Measurements from ENCODE around the gene P2RY2. TPM values are rescaled to one million over a fixed set of nuclear protein-coding genes. Genes with fewer than 3 reads are reported as not detected.

Gene P2RY2
- total and polyA plus RNA-seq, 10 of the 15 experiments (the other 5 are each of a cell fraction or from before 2014, with no cell fraction given) = 0.03 to 0.23 (median 0.17) TPM; not detected in 7

DNA sequence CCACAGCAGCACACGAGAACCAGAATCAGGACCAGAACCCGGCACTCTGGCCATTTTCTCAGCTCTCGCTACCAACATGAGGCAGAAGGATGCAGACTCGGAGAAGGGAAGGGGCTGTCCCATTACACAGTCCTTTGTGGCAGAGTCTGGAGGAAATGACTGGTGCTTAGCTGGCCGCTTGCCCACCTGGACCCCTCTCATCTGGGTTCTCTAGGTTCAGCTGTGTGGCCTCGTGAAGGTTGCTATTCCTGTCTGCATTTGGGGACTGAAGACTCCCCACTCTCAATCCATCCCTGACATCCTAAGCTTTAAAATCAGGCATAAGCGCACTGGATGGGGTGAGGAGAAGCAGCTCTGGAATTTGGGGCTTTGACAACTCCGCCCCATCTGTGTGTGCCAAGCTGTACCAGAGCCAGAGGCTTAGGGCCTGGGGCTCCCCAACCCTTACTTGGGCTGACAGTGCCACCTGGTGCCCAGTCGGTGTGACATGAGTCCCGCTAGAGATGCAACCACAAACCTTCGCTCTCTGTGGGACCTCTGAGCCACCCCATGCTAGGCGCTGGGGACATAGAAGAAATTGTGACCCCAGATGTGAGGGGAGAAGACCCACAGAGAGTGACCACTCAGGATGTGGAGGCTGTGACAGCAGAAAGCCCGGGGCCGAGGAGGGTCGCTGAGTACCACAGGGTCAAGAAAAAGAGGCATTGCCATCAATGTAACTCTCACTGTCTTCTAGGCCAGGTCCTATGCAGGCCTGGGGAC, 40.1 kb upstream of the P2RY2 start:
- Histone ChIP-seq H3K36me3 (ENCODE audit: control insufficient read depth in 2 of 2, insufficient read depth in 2 of 2, low read length in 1 of 2) (no peaks in the 10 kb centered on the region), H3K27ac (ENCODE audit: control insufficient read depth, insufficient read depth) (peak overlapping the region; percentile 0), H3K4me1 (ENCODE audit: control insufficient read depth, insufficient read depth, low read length) (peaks cover 44% of the 10 kb centered on the region), H3K9ac (ENCODE audit: control insufficient read depth, insufficient read depth, low read length) (no peak overlapping the region), H3K4me2 (ENCODE audit: control insufficient read depth, insufficient read depth) (peak overlapping the region; percentile 51; the same call in 1 of the 2 replicates), H3K27me3 (replicated peaks in 1 of 2; ENCODE audit: control insufficient read depth in 2 of 2, insufficient read depth in 2 of 2, low read length in 1 of 2) (no peaks in the 10 kb centered on the region), H2AFZ (ENCODE audit: control insufficient read depth, low read depth, low read length) (peak overlapping the region; percentile 76), H3K9me3 (replicated peaks; ENCODE audit: control insufficient read depth, insufficient read depth, low read length) (no peaks in the 10 kb centered on the region), H3K79me2 (ENCODE audit: control insufficient read depth, insufficient read depth, low read length) (peaks cover 3% of the 10 kb centered on the region; the same call in 1 of the 2 replicates), H4K20me1 (ENCODE audit: control insufficient read depth, insufficient read depth) (no peaks in the 10 kb centered on the region), H3K4me3 (no peak overlapping the region)
- FAIRE-seq = peak; percentile 83
- BruUV-seq (replicated peaks) = no TSS peak
- intact Hi-C loops (cut with micrococcal nuclease; ENCODE audit: unreplicated experiment) (loop anchor here (1.0 to 5.0 kb wide), 4 partner anchors 36 to 451 kb away; partner anchors contain the start of gene FCHSD2), in situ Hi-C loops (cut with MboI) (loop anchor here (5.0 to 25.0 kb wide), 3 partner anchors 251 to 453 kb away; no protein-coding TSS in a partner anchor)
- POLR2A ChIA-PET = interaction anchor here (0.8 to 2.8 kb wide), 9 partner anchors 11 to 259 kb away, joined by 3 to 13 read pairs (median 7); partner anchors contain the start of gene FCHSD2
- RAD21 ChIA-PET (ENCODE audit: unreplicated experiment) = interaction anchor here (0.5 to 7.4 kb wide), 53 partner anchors 9 to 591 kb away, joined by 3 to 120 read pairs (median 5); partner anchors contain the start of genes FCHSD2 and STARD10
- ATAC-seq = peak; percentile 99
- DNase-seq (ENCODE audit: low read depth, low spot score) = peak; percentile 68
- SMC1A ChIA-PET (ENCODE audit: uncharacterized antibody, unreplicated experiment) = interaction anchor here (0.5 to 26.8 kb wide), 60 partner anchors 9 to 700 kb away, joined by 3 to 926 read pairs (median 4); partner anchors contain the start of genes FCHSD2 and STARD10
- CTCF ChIA-PET = interaction anchor here (0.6 to 7.2 kb wide), 74 partner anchors 7 to 744 kb away, joined by 3 to 128 read pairs (median 5); partner anchors contain the start of genes CLPB, FCHSD2 and STARD10
- WGBS (ENCODE audit: insufficient coverage, insufficient replicate concordance, low lambda C conversion rate, missing lambda C conversion rate) = 38% methylated on average over 15 of the region's 15 CpGs
- TF ChIP-seq, protein P1, sequence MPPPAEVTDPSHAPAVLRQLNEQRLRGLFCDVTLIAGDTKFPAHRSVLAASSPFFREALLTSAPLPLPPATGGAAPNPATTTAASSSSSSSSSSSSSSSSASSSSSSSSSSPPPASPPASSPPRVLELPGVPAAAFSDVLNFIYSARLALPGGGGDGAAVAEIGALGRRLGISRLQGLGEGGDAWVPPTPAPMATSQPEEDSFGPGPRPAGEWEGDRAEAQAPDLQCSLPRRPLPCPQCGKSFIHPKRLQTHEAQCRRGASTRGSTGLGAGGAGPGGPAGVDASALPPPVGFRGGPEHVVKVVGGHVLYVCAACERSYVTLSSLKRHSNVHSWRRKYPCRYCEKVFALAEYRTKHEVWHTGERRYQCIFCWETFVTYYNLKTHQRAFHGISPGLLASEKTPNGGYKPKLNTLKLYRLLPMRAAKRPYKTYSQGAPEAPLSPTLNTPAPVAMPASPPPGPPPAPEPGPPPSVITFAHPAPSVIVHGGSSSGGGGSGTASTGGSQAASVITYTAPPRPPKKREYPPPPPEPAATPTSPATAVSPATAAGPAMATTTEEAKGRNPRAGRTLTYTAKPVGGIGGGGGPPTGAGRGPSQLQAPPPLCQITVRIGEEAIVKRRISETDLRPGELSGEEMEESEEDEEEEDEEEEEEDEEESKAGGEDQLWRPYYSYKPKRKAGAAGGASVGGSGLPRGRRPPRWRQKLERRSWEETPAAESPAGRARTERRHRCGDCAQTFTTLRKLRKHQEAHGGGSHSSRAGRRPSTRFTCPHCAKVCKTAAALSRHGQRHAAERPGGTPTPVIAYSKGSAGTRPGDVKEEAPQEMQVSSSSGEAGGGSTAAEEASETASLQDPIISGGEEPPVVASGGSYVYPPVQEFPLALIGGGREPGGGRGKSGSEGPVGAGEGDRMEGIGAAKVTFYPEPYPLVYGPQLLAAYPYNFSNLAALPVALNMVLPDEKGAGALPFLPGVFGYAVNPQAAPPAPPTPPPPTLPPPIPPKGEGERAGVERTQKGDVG (CRISPR knock-in tag; IDR thresholded peaks at IDR 0.05) = no peak
- no peak for TF ChIP-seq ZNF217 (IDR thresholded peaks at IDR 0.05)
- peak; percentile 99 for TF ChIP-seq RAD21 (IDR thresholded peaks at IDR 0.05; ENCODE audit: insufficient read depth, low read depth, low read length)
- TF ChIP-seq, protein P2, sequence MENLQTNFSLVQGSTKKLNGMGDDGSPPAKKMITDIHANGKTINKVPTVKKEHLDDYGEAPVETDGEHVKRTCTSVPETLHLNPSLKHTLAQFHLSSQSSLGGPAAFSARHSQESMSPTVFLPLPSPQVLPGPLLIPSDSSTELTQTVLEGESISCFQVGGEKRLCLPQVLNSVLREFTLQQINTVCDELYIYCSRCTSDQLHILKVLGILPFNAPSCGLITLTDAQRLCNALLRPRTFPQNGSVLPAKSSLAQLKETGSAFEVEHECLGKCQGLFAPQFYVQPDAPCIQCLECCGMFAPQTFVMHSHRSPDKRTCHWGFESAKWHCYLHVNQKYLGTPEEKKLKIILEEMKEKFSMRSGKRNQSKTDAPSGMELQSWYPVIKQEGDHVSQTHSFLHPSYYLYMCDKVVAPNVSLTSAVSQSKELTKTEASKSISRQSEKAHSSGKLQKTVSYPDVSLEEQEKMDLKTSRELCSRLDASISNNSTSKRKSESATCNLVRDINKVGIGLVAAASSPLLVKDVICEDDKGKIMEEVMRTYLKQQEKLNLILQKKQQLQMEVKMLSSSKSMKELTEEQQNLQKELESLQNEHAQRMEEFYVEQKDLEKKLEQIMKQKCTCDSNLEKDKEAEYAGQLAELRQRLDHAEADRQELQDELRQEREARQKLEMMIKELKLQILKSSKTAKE (IDR thresholded peaks at IDR 0.05; ENCODE audit: low read depth, poor library complexity, severe bottlenecking) = no peak
- TF ChIP-seq POLR2AphosphoS5 (IDR thresholded peaks at IDR 0.05; ENCODE audit: low read length) = no peak
- peak in 1 of 2 experiments; percentile 43; a peak in 1 of 4 replicates for TF ChIP-seq BHLHE40 (IDR thresholded peaks at IDR 0.05; ENCODE audit: borderline replicate concordance in 1 of 2, low read depth in 2 of 2, low read length in 1 of 2)
- TF ChIP-seq TBL1XR1 (IDR thresholded peaks at IDR 0.05; ENCODE audit: low read depth, low read length) = peak; percentile 49; the same call in 1 of the 2 replicates
- no peak for TF ChIP-seq ESRRA (IDR thresholded peaks at IDR 0.05; ENCODE audit: low read length)
- TF ChIP-seq SP1 (IDR thresholded peaks at IDR 0.05; ENCODE audit: low read depth, low read length) = peak; percentile 21
- TF ChIP-seq SRF (IDR thresholded peaks at IDR 0.05; ENCODE audit: low read depth in 2 of 2, low read length in 2 of 2) = no peak
- TF ChIP-seq, protein P3, sequence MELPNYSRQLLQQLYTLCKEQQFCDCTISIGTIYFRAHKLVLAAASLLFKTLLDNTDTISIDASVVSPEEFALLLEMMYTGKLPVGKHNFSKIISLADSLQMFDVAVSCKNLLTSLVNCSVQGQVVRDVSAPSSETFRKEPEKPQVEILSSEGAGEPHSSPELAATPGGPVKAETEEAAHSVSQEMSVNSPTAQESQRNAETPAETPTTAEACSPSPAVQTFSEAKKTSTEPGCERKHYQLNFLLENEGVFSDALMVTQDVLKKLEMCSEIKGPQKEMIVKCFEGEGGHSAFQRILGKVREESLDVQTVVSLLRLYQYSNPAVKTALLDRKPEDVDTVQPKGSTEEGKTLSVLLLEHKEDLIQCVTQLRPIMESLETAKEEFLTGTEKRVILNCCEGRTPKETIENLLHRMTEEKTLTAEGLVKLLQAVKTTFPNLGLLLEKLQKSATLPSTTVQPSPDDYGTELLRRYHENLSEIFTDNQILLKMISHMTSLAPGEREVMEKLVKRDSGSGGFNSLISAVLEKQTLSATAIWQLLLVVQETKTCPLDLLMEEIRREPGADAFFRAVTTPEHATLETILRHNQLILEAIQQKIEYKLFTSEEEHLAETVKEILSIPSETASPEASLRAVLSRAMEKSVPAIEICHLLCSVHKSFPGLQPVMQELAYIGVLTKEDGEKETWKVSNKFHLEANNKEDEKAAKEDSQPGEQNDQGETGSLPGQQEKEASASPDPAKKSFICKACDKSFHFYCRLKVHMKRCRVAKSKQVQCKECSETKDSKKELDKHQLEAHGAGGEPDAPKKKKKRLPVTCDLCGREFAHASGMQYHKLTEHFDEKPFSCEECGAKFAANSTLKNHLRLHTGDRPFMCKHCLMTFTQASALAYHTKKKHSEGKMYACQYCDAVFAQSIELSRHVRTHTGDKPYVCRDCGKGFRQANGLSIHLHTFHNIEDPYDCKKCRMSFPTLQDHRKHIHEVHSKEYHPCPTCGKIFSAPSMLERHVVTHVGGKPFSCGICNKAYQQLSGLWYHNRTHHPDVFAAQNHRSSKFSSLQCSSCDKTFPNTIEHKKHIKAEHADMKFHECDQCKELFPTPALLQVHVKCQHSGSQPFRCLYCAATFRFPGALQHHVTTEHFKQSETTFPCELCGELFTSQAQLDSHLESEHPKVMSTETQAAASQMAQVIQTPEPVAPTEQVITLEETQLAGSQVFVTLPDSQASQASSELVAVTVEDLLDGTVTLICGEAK (IDR thresholded peaks at IDR 0.05; ENCODE audit: borderline replicate concordance) = no peak

Data from GM12878 (cell line).